G401 (cell line): ENCODE data around the gene ZNF581. TPM values are rescaled to one million over a fixed set of nuclear protein-coding genes. Genes with fewer than 3 reads are reported as not detected.

Source experiments
- DNase-seq: peaks from one replicate; pipeline ENCODE4 v3.0.0-alpha.2; 2015; ENCODE audit warnings: low spot score
- in situ Hi-C: cut with HindIII; loops from 2 replicates; pipeline ENCODE4 v1.10.0; 2016; ENCODE audit warnings: low sequenced_read_pairs, mixed read lengths
- total RNA-seq: library from RNA; depleted of rRNA; stranded (reverse); fragments of >200 nt; shearing (Covaris generic); gene quantifications from 2 replicates; pipeline ENCODE4 v1.2.3, GENCODE V29; 2014; rRNA removed

The ZNF581 gene
- total RNA-seq, 1 experiment from 2014 or later, result 31.0 TPM

DNA sequence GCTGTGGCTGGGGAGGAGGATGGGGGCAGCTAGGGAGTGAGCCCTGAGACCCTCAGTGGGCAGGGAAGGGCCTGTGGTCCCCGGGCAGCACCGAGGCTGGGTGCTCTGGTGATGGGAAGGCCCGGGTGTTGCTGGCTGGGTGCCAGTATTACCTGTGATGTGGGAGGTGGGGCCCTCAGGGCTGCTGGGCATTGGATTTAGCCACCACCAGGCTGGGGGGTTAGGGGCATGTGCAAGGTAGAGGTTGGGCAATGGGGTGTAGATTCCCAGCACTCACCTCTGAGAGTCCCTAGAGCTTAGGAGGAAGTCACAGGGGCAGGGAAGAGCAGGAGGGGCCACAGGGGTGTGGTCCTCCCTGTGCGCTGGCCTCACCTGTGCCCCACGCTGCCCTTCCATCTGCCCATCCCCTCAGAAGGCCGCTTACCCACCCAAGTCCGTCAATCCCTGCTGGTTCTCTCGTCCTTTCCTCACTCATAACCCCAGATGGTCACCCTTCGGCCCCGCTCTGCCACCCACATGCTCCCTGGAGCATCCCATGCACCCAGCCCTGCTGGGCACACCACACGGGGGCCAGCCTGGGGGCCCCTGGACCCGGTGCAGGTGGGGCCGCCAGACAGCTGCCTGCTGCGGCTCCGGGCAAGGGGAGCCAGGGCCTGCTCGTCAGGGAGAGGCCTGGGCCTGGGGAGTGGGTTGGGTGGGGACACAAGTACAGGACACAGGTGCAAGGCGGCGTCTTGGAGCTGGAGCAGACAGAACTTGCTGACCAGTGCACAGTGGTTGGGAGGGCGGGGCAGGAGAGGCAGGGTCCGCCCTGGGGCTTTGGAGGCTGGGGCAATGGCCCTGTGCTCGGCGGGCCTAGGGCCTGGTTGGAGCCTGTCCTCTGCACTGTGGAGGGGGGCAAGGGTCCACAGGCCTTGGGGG is 44.1 kb downstream of the ZNF581 start:
- in situ Hi-C loops, result no loop called here
- DNase-seq, result no peak

GRCh38 chr19:55688422-55689218 is 45.2 kb downstream of the ZNF581 start:
- no peak for DNase-seq
- in situ Hi-C loops, result no loop called here

DNA sequence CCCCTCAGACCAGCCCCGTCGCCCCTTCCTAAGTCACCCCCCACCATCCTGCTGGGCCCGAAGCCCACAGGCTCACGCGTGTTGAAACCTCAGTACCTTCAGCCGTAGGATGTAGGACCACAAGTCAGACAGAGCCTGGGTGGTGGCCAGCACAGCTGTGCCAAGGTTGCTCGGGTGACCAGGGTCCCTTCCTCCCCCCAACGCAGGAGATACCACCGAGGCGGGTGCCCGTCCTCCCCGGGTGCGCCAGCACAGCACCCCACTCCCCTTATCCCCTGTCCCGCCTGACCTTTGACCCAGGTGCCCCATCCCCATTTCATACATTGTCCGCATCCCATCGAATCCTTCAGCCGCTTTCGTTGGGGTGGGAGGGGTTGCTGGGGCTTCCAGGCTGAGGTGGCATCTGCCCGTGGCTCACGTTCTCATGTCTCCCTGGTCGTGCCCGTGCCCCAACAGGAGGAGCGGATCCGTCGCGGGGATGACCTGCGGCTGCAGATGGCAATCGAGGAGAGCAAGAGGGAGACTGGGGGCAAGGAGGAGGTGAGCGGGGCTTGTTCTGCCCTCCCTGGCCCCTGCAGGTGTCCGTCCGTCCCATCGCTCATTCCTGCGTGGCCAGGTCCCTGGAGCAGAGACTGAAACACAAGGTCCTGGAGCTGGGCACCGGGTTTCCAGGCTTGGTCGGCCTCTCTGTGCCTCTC is 46.1 kb downstream of the ZNF581 start:
- no peak for DNase-seq
- in situ Hi-C loops, result no loop called here

GRCh38 chr19:55690109-55690768 is 46.8 kb downstream of the ZNF581 start:
- peak; percentile 14 for DNase-seq
- in situ Hi-C loops, result no loop called here

GRCh38 chr19:55690769-55691545 is 47.5 kb downstream of the ZNF581 start:
- DNase-seq, result no peak
- in situ Hi-C loops, result no loop called here

GRCh38 chr19:55691561-55692481 is 48.4 kb downstream of the ZNF581 start:
- in situ Hi-C loops, result no loop called here
- DNase-seq, result no peak

- in situ Hi-C loops, result no loop called here
Measured at GRCh38 chr19:55692681-55693081, 49.2 kb downstream of the ZNF581 start.

DNA sequence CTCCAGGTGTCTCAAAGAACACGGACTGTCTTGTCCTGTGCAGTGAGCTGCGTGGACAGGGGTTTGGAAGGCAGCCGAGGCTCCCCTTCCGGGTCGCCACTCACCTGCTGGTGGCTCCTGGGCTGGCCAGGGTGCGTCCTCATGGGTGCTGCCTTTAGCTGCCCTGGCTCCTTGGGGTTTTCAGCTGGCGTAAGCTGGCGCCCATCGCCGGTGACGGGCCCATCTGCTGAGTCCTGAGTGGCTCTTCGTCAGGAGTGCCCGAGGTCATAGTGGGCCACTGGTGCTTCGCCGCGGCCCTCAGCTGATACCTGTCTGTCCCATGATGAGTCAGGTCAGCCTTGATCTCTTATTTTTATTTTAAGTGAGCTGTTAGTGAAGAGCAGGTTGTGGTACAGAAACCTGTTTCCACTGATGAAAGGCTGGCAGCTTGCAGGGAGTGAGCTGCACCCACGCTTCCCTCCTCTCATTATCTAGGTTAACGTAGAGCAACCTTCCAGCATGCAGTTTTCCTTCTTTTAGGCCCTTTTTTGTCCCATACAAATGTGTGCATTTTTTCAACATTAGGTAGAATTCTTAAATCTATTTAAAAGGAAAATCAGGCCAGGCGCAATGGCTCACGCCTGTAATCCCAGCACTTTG is 50.0 kb downstream of the ZNF581 start:
- no peak for DNase-seq
- in situ Hi-C loops, result no loop called here

More at GRCh38 chr19:55692681-55693081, 49.2 kb downstream of the ZNF581 start:
- no peak for DNase-seq

DNA sequence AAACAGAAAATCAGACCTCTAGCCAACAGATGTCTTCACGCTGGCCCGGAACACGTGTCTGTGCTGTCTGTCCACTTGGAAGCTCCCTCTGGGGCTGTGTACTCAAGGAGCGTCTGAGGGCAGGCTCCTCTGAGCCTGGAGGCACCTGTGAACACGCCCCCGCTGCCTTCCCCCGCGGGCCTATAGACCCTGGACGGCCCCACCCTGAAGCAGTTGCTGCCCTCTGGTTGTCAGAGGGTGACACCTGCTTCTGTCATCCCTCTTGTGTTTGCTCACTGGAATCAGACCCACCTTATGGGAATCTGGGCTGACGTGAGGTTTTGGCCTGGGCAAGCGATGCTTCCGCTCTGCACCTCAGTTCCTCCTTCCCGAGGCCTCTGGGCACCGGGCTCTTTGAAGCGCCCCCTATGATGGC is 50.8 kb downstream of the ZNF581 start:
- no peak for DNase-seq

GRCh38 chr19:55694656-55695491 is 51.4 kb downstream of the ZNF581 start:
- no peak for DNase-seq
- in situ Hi-C loops, result no loop called here

More for the DNA sequence above, 50.8 kb downstream of the ZNF581 start:
- in situ Hi-C loops, result no loop called here

Other genes starting within 250 kb of the ZNF581 start
- 329 and 348 TPM in 2 replicates for gene UBE2S, start 235.9 kb upstream of the ZNF581 start, total RNA-seq
- not detected in 2 replicates for gene SHISA7, start 200.3 kb upstream of the ZNF581 start, total RNA-seq
- 186 and 197 TPM in 2 replicates for gene ISOC2, start 182.0 kb upstream of the ZNF581 start, total RNA-seq
- gene C19orf85, start 178.9 kb upstream of the ZNF581 start, total RNA-seq, result not detected in 2 replicates
- 13.3 and 27.6 TPM in 2 replicates for gene ZNF628, start 167.0 kb upstream of the ZNF581 start, total RNA-seq
- 143 and 157 TPM in 2 replicates for gene NAT14, start 158.5 kb upstream of the ZNF581 start, total RNA-seq
- 2.5 and 9.4 TPM in 2 replicates for gene SSC5D, start 155.2 kb upstream of the ZNF581 start, total RNA-seq
- 1.9 and 3.6 TPM in 2 replicates for gene SBK2, start 106.5 kb upstream of the ZNF581 start, total RNA-seq
- gene SBK3, start 98.1 kb upstream of the ZNF581 start, total RNA-seq, result 0.31 and 0.37 TPM in 2 replicates
- gene ZNF579, start 62.8 kb upstream of the ZNF581 start, total RNA-seq, result 10.0 and 16.2 TPM in 2 replicates
- 5.2 and 7.7 TPM in 2 replicates for gene FIZ1, start 44.1 kb upstream of the ZNF581 start, total RNA-seq
- 8.4 and 19.8 TPM in 2 replicates for gene ZNF524, start 43.4 kb upstream of the ZNF581 start, total RNA-seq
- gene ZNF865, start 38.0 kb upstream of the ZNF581 start, total RNA-seq, result 1.6 and 1.7 TPM in 2 replicates
- gene ZNF784, start 19.1 kb upstream of the ZNF581 start, total RNA-seq, result 6.8 and 21.0 TPM in 2 replicates
- gene ZNF580, start 2.6 kb upstream of the ZNF581 start, total RNA-seq, result 5.1 and 17.4 TPM in 2 replicates
- 24.9 and 29.0 TPM in 2 replicates for gene CCDC106, start 4.6 kb downstream of the ZNF581 start, total RNA-seq
- gene U2AF2, start 11.4 kb downstream of the ZNF581 start, total RNA-seq, result 239 and 262 TPM in 2 replicates
- 40.6 and 89.1 TPM in 2 replicates for gene EPN1, start 31.6 kb downstream of the ZNF581 start, total RNA-seq
- gene NLRP9, start 94.8 kb downstream of the ZNF581 start, total RNA-seq, result not detected in 2 replicates
- 0.49 and 3.1 TPM in 2 replicates for gene RFPL4A, start 115.4 kb downstream of the ZNF581 start, total RNA-seq
- 0.17 and 0.18 TPM in 2 replicates for gene RFPL4AL1, start 125.5 kb downstream of the ZNF581 start, total RNA-seq
- gene NLRP11, start 188.3 kb downstream of the ZNF581 start, total RNA-seq, result 1.4 and 1.6 TPM in 2 replicates
- gene NLRP4, start 192.9 kb downstream of the ZNF581 start, total RNA-seq, result 0.07 TPM in 1 of 2 replicates, not detected in the other